MCF 10A (cell line): Measurements from ENCODE around the gene MAP3K5. TPM values are rescaled to one million over a fixed set of nuclear protein-coding genes. Genes with fewer than 3 reads are reported as not detected.
A peak's percentile ranks its signal among the peaks of the same experiment; 100 is the strongest.

ENCODE experiments used
- BruUV-seq: library from RNA; stranded (reverse); fragments of 400-500 nt; replicated peaks from 2 replicates; lab custom pipeline; 2021; lab: Mats Ljungman, UMichigan
- CTCF ChIA-PET: fragments of 300-600 bp; sonication (Branson Sonifier 250); formaldehyde crosslinking; extraction: SDS; loops from one replicate; lab custom pipeline; 2021; ENCODE audit warnings: antibody characterized with exemption, inconsistent platforms; lab: Yijun Ruan, JAX
- POLR2A ChIA-PET: fragments of 300-600, 350-650 bp; sonication (Branson Sonifier 250); formaldehyde crosslinking; extraction: SDS; loops from one replicate; lab custom pipeline; 2020; ENCODE audit warnings: antibody characterized with exemption, inconsistent platforms; lab: Yijun Ruan, JAX
- DNase-seq: peaks from one replicate; pipeline ENCODE4 v3.0.0-alpha.2; 2018; ENCODE audit not compliant: unreplicated experiment
- H3K27ac Mint-ChIP-seq: one replicate; pipeline ENCODE4 v1.8.0; 2022; ENCODE audit warnings: mild to moderate bottlenecking, low read depth, mixed read lengths; ENCODE audit not compliant: unreplicated experiment
- H3K27me3 Mint-ChIP-seq: one replicate; pipeline ENCODE4 v1.8.0; 2022; ENCODE audit warnings: mixed read lengths; ENCODE audit not compliant: insufficient read depth, unreplicated experiment
- H3K36me3 Mint-ChIP-seq: one replicate; pipeline ENCODE4 v1.8.0; 2022; ENCODE audit warnings: mild to moderate bottlenecking, moderate library complexity, mixed read lengths; ENCODE audit not compliant: insufficient read depth, unreplicated experiment
- H3K4me1 Mint-ChIP-seq: one replicate; pipeline ENCODE4 v1.8.0; 2022; ENCODE audit warnings: mixed read lengths; ENCODE audit not compliant: insufficient read depth, unreplicated experiment
- H3K4me3 Mint-ChIP-seq: one replicate; pipeline ENCODE4 v1.8.0; 2022; ENCODE audit warnings: mild to moderate bottlenecking, moderate library complexity, mixed read lengths; ENCODE audit not compliant: unreplicated experiment
- H3K9me3 Mint-ChIP-seq: one replicate; pipeline ENCODE4 v1.8.0; 2022; ENCODE audit warnings: mixed read lengths; ENCODE audit not compliant: unreplicated experiment
- CTCF ChIP-seq: fragments of 200-600 bp; IDR thresholded peaks from one replicate; pipeline ENCODE4 v1.8.0; 2022; ENCODE audit warnings: antibody characterized with exemption, mild to moderate bottlenecking; ENCODE audit not compliant: unreplicated experiment
- intact Hi-C: fragments of 100-400 bp; cut with micrococcal nuclease; formaldehyde crosslinking; loops from 2 replicates; pipeline ENCODE4 v1.14.1; 2022
- total RNA-seq: library from RNA; stranded (reverse); gene quantifications from 2 replicates; pipeline ENCODE4 v1.2.3, GENCODE V29; 2022

The MAP3K5 gene
- total RNA-seq, 1 experiment from 2014 or later: 8.4 TPM

GRCh38 chr6:136652656-136653055, 139.6 kb downstream of the MAP3K5 start:
- DNase-seq: no peak
- no peak for TF ChIP-seq CTCF
- H3K36me3 Mint-ChIP-seq: peaks cover 24% of the 10 kb centered on the region
- POLR2A ChIA-PET: interaction anchor here (2.9 kb wide), 1 partner anchor 139 kb away, joined by 16 read pairs; the partner anchor contains the start of gene MAP3K5
- no peaks in the 10 kb centered on the region for H3K27me3 Mint-ChIP-seq
- intact Hi-C loops: no loop called here
- BruUV-seq: no TSS peak
- CTCF ChIA-PET: interaction anchor here (2.9 kb wide), 1 partner anchor 140 kb away, joined by 14 read pairs; the partner anchor contains the start of gene MAP3K5
- peaks cover 10% of the 10 kb centered on the region for H3K4me1 Mint-ChIP-seq
- H3K9me3 Mint-ChIP-seq: no peaks in the 10 kb centered on the region
- H3K27ac Mint-ChIP-seq: no peak overlapping the region
- no peak overlapping the region for H3K4me3 Mint-ChIP-seq

- Mint-ChIP-seq H3K4me3 (no peak overlapping the region), H3K27me3 (no peaks in the 10 kb centered on the region), H3K9me3 (no peaks in the 10 kb centered on the region), H3K4me1 (peaks cover 6% of the 10 kb centered on the region), H3K27ac (no peak overlapping the region), H3K36me3 (peaks cover 24% of the 10 kb centered on the region)
- DNase-seq: no peak
- ChIA-PET CTCF (interaction anchor here (2.9 kb wide), 1 partner anchor 140 kb away, joined by 14 read pairs; the partner anchor contains the start of gene MAP3K5), POLR2A (interaction anchor here (1.2 to 2.9 kb wide), 3 partner anchors 17 to 170 kb away, joined by 3 to 16 read pairs (median 3); partner anchors contain the start of gene MAP3K5)
- intact Hi-C loops: no loop called here
- BruUV-seq: no TSS peak
- TF ChIP-seq CTCF: no peak
Measured at GRCh38 chr6:136651982-136652381, 140.3 kb downstream of the MAP3K5 start.

GRCh38 chr6:136647363-136647852, 144.9 kb downstream of the MAP3K5 start:
- POLR2A ChIA-PET: interaction anchor here (0.6 to 8.1 kb wide), 2 partner anchors 86 to 142 kb away, joined by 4 to 204 read pairs; partner anchors contain the start of gene MAP3K5

More at GRCh38 chr6:136647363-136647852, 144.9 kb downstream of the MAP3K5 start:
- peak; percentile 51 for DNase-seq
- Mint-ChIP-seq H3K27ac (no peak overlapping the region), H3K9me3 (no peaks in the 10 kb centered on the region), H3K4me1 (no peaks in the 10 kb centered on the region), H3K27me3 (no peaks in the 10 kb centered on the region), H3K4me3 (no peak overlapping the region), H3K36me3 (peaks cover 17% of the 10 kb centered on the region)
- TF ChIP-seq CTCF: no peak
- CTCF ChIA-PET: interaction anchor here (0.6 to 7.3 kb wide), 3 partner anchors 85 to 258 kb away, joined by 3 to 309 read pairs (median 3); partner anchors contain the start of gene MAP3K5
- intact Hi-C loops: no loop called here
- no TSS peak for BruUV-seq
